ENCODE results near the gene HES1.

DNA sequence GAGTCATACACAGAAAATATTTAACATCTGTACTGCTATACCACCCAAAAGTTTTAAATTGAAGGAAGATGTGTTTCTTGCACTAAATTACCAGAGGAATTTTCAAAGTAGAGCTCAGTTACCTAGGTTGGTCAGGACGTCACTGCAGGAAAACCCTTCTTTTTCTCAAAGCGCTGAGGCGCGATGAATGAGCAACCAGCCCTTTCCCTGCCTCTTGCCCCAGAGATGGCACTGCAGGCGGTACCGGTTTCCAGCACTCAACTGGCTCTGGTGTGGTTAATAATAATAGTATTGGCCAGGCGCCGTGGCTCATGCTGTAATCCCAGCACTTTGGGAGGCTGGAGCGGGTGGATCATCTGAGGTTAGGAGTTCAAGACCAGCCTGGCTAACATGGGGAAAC is 49.3 kb downstream of the HES1 start:
- TF ChIP-seq, protein P1, sequence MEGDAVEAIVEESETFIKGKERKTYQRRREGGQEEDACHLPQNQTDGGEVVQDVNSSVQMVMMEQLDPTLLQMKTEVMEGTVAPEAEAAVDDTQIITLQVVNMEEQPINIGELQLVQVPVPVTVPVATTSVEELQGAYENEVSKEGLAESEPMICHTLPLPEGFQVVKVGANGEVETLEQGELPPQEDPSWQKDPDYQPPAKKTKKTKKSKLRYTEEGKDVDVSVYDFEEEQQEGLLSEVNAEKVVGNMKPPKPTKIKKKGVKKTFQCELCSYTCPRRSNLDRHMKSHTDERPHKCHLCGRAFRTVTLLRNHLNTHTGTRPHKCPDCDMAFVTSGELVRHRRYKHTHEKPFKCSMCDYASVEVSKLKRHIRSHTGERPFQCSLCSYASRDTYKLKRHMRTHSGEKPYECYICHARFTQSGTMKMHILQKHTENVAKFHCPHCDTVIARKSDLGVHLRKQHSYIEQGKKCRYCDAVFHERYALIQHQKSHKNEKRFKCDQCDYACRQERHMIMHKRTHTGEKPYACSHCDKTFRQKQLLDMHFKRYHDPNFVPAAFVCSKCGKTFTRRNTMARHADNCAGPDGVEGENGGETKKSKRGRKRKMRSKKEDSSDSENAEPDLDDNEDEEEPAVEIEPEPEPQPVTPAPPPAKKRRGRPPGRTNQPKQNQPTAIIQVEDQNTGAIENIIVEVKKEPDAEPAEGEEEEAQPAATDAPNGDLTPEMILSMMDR (IDR thresholded peaks at IDR 0.05) = no peak
- TF ChIP-seq EZH2 (IDR thresholded peaks at IDR 0.05) (no peak), EZH2phosphoT487 (IDR thresholded peaks at IDR 0.05) (no peak)

All from neural progenitor cell (in vitro differentiated cells).